Measurements from ENCODE around the gene SH3RF3. TPM values are rescaled to one million over a fixed set of nuclear protein-coding genes. Genes with fewer than 3 reads are reported as not detected.

Gene SH3RF3
- total RNA-seq, 1 experiment from 2014 or later, result not detected

DNA sequence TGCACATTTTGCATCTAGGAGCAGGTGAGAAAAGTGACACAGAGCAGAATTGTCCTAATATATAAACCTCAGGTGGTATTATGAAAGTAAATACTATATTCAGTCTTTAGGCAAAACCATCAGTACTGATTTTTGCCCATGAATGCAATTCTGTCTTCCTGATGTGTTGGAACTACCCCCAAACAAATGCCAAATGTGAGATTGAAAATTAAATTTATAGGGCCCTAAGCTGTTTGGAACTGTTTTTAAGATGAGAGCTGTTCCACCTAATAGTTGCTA lies 115.2 kb downstream of the SH3RF3 start:
- Histone ChIP-seq H3K9me2 (ENCODE audit: insufficient read depth) (no peaks in the 10 kb centered on the region), H3K4me3 (replicated peaks in 1 of 2; ENCODE audit: low read depth in 1 of 2, low read length in 2 of 2) (no peak overlapping the region), H4K20me1 (ENCODE audit: insufficient read depth) (no peaks in the 10 kb centered on the region), H3K4me2 (ENCODE audit: low read length) (no peak overlapping the region), H3K27me3 (ENCODE audit: insufficient read depth, low read length) (0 out of 2 replicates have a peak, but pooled peaks cover 5% of the 10 kb centered on the region), H3K79me2 (ENCODE audit: insufficient read depth, low read length) (no peaks in the 10 kb centered on the region), H3K9ac (ENCODE audit: low read length) (no peak overlapping the region), H3K9me3 (ENCODE audit: control insufficient read depth in 1 of 2, insufficient read depth in 1 of 2, low read depth in 1 of 2, low read length in 2 of 2) (no peaks in the 10 kb centered on the region), H3K27ac (ENCODE audit: low read depth, low read length) (no peak overlapping the region), H3K36me3 (ENCODE audit: control insufficient read depth in 1 of 2, insufficient read depth in 2 of 2, low read length in 2 of 2) (no peaks in the 10 kb centered on the region), H3K4me1 (ENCODE audit: control insufficient read depth in 1 of 2, insufficient read depth in 2 of 2, low read length in 2 of 2) (peaks cover 0 to 8% of the 10 kb centered on the region in 2 experiments; a peak in 1 of 4 replicates), H2AFZ (ENCODE audit: low read depth, low read length, poor library complexity, severe bottlenecking) (no peak overlapping the region)
- DNase-seq (ENCODE audit: low read depth, low spot score), result no peak
- BruUV-seq (replicated peaks), result no TSS peak
- ChIA-PET CTCF (no interaction called here), RAD21 (ENCODE audit: low non-redundant PET in 1 of 2, low total read pairs in 2 of 2, uncharacterized antibody in 2 of 2, unreplicated experiment in 2 of 2) (no interaction called here), POLR2A (no interaction called here)
- intact Hi-C loops (cut with micrococcal nuclease), result no loop called here
- no peak for ATAC-seq
- TF ChIP-seq POLR2AphosphoS5 (IDR thresholded peaks at IDR 0.05; ENCODE audit: low read depth, low read length) (no peak), ZNF274 (IDR thresholded peaks at IDR 0.05; ENCODE audit: low read depth, low read length) (no peak), CEBPB (IDR thresholded peaks at IDR 0.05; ENCODE audit: low read depth) (no peak), RAD21 (IDR thresholded peaks at IDR 0.05; ENCODE audit: low read depth) (no peak), TCF7L2 (IDR thresholded peaks at IDR 0.05; ENCODE audit: borderline replicate concordance, extremely low read depth, insufficient read depth, insufficient read length) (no peak), SIN3A (IDR thresholded peaks at IDR 0.05; ENCODE audit: low read depth) (no peak), ELF1 (IDR thresholded peaks at IDR 0.05; ENCODE audit: borderline replicate concordance, low read depth) (no peak), FOSL1 (IDR thresholded peaks at IDR 0.05; ENCODE audit: low read depth) (no peak), EZH2phosphoT487 (IDR thresholded peaks at IDR 0.05; ENCODE audit: borderline replicate concordance) (no peak), YY1 (IDR thresholded peaks at IDR 0.05; ENCODE audit: extremely low read depth, insufficient replicate concordance, low read depth, low read length) (no peak)
- TF ChIP-seq, protein P1, sequence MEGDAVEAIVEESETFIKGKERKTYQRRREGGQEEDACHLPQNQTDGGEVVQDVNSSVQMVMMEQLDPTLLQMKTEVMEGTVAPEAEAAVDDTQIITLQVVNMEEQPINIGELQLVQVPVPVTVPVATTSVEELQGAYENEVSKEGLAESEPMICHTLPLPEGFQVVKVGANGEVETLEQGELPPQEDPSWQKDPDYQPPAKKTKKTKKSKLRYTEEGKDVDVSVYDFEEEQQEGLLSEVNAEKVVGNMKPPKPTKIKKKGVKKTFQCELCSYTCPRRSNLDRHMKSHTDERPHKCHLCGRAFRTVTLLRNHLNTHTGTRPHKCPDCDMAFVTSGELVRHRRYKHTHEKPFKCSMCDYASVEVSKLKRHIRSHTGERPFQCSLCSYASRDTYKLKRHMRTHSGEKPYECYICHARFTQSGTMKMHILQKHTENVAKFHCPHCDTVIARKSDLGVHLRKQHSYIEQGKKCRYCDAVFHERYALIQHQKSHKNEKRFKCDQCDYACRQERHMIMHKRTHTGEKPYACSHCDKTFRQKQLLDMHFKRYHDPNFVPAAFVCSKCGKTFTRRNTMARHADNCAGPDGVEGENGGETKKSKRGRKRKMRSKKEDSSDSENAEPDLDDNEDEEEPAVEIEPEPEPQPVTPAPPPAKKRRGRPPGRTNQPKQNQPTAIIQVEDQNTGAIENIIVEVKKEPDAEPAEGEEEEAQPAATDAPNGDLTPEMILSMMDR (IDR thresholded peaks at IDR 0.05 in 2 of 3, conservative IDR thresholded peaks at IDR 0.05 in 1 of 3; ENCODE audit: borderline replicate concordance in 1 of 3, insufficient read depth in 1 of 3, low read depth in 2 of 3, low read length in 2 of 3), result no peak
- TF ChIP-seq, protein P2, sequence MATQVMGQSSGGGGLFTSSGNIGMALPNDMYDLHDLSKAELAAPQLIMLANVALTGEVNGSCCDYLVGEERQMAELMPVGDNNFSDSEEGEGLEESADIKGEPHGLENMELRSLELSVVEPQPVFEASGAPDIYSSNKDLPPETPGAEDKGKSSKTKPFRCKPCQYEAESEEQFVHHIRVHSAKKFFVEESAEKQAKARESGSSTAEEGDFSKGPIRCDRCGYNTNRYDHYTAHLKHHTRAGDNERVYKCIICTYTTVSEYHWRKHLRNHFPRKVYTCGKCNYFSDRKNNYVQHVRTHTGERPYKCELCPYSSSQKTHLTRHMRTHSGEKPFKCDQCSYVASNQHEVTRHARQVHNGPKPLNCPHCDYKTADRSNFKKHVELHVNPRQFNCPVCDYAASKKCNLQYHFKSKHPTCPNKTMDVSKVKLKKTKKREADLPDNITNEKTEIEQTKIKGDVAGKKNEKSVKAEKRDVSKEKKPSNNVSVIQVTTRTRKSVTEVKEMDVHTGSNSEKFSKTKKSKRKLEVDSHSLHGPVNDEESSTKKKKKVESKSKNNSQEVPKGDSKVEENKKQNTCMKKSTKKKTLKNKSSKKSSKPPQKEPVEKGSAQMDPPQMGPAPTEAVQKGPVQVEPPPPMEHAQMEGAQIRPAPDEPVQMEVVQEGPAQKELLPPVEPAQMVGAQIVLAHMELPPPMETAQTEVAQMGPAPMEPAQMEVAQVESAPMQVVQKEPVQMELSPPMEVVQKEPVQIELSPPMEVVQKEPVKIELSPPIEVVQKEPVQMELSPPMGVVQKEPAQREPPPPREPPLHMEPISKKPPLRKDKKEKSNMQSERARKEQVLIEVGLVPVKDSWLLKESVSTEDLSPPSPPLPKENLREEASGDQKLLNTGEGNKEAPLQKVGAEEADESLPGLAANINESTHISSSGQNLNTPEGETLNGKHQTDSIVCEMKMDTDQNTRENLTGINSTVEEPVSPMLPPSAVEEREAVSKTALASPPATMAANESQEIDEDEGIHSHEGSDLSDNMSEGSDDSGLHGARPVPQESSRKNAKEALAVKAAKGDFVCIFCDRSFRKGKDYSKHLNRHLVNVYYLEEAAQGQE (IDR thresholded peaks at IDR 0.05; ENCODE audit: low read depth), result no peak

Measured in HCT116 (cell line).